ENCODE results near the gene MAPK8IP1.

MAPK8IP1 gene

DNA sequence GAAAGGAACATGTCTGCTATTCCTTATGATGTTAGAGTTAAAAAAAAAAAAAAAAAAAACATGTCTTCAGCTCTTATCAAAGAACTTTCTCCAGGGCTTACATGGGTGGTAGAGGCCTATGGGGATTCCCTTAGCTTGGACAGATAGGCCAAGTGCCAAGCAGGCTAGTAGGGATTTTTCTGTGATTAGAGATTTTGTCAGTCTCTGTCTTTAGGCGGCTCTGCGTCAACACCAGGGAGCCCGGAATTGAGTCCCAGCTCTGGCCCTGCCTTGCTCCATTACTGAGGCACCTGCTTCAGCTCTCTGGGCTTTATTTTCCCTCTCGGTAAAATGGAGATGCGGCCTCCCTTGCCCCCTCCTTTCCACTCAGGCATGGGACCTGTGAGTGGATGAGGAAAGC lies 25.1 kb upstream of the MAPK8IP1 start:
- no peak for DNase-seq (ENCODE audit: low spot score)

DNA sequence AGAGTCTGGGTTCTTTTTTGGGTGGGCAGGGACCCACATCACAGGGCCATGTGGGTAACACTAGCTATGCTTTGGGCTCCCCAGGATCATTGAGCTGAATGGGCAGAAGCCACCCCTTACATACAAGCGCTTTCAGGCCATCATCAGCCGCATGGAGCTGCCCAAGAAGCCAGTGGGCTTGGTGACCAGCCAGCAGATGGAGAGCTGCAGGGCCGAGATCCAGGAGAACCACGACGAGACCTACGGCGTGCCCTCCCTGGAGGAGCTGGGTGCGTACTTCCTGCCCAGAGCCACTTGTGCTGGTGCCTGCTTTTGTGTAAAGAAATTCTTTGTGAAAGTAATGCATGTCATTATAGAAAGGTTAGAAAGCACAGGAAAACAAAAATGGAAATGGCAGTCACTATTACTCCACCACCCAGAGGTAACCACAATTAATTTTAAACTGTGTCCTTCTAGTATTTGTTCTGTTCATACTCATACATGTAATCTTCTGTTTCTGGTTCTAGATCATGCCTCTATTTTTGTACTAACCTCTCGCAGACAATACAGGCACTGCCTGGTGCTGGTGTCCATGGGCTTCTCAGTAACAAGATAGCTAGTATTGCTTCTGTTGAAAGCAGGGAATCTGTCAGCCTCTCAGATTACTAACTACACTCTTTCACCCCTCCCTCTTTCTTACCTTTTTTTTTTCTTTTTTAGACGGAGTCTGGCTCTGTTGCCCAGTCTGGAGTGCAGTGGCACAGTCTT lies 24.5 kb upstream of the MAPK8IP1 start:
- DNase-seq (ENCODE audit: low spot score), result no peak

DNA sequence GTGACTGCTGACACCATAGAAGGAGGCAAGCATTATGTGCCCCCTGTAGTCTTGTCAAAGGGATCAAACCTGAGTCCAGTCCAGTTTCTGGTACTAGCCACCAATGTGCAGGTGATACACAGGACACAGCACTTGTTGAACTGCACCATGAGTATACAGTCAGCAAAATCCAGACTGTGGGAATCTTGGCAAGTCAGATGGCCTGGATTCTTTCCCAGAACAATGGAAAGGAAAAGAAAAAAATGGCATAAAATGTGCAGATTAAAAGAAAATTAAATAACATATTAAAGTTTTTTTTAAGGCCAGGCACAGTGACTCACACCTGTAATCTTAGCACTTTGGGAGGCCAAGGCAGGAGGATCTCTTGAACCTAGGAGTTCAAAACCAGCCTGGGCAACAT lies 21.4 kb upstream of the MAPK8IP1 start:
- DNase-seq (ENCODE audit: low spot score), result no peak

DNA sequence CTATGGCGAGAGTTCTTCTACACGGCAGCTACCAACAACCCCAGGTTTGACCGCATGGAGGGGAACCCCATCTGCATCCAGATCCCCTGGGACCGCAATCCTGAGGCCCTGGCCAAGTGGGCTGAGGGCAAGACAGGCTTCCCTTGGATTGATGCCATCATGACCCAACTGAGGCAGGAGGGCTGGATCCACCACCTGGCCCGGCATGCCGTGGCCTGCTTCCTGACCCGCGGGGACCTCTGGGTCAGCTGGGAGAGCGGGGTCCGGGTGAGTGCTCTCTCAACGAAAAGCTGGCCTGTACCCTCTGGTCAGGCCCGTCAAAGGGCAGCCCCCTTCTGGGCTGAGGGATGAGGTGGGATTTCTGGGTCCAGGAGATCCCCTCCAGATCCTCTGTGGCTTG lies 15.9 kb upstream of the MAPK8IP1 start:
- no peak for DNase-seq (ENCODE audit: low spot score)

DNA sequence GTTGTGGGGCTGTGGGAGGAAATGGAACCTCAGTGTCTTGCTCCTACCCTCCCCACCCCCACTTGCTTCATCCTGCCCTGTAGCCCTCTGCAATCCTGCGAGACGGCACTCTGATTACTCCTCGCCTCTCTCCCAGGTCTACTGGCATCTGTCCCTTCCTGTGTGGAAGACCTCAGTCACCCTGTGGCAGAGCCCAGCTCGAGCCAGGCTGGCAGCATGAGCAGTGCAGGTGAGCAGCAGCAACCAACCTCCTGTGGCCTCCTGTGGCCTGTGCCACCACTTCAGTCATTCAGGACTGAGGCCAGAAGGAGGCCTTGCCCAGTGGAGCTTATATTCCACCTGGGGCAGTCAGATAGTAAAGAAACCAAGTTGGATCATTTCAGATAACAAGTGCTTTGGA lies 14.7 kb upstream of the MAPK8IP1 start:
- no peak for DNase-seq (ENCODE audit: low spot score)

DNA sequence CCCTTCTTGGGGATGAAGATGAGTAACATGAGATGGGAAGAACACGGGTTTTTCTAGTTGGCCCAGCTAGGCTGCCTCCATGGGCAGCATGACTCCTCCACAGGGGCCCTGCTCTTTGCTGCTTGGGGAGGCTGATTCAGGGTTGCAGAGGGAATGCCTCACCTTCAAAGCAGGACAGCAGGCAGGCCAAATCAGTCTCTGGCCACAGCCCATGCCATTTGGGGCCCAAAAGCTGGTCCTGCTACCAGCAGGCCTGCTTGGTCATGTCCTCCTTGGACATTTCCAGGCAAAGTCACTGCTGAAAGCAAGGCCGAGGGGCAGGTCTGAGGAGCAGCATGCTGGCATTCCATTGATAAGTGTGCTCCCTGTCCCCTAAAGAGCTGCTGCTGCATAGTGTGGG lies 13.8 kb upstream of the MAPK8IP1 start:
- DNase-seq (ENCODE audit: low spot score), result no peak

DNA sequence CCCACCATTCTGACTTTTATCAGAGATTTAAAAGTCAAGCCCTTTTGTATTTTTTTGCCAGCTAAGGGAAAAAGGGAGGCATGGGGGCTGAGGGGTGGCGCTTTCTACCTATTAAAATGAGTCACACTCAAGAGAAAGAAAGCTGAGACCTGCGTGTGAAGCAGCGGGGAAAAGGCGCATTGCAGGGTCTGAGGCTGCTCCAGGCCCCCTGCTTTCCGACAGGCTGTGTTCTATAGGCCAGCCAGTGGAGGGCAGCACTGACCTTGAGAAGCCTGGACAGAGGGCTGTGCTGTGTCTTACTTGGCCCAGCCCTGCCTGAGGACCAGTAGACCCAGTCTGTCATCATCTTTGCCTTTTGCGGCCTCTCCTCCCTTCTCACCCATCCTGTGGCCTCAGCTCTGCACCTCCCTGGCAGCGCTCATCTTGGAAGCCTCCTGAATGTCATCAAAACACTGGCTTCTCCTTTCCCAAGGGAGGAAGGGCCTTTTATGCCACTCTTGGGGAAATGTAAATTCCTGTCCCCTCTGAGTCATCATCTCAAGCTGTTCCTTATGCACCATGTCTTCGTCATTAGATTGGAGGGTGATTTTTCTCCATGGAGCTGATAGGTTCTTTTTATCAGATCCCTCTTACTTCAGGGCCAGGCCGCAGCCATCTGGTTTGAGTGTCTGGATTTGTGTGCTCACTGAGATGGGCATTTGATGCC lies 12.6 kb upstream of the MAPK8IP1 start:
- peak; percentile 60 for DNase-seq (ENCODE audit: low spot score)

DNA sequence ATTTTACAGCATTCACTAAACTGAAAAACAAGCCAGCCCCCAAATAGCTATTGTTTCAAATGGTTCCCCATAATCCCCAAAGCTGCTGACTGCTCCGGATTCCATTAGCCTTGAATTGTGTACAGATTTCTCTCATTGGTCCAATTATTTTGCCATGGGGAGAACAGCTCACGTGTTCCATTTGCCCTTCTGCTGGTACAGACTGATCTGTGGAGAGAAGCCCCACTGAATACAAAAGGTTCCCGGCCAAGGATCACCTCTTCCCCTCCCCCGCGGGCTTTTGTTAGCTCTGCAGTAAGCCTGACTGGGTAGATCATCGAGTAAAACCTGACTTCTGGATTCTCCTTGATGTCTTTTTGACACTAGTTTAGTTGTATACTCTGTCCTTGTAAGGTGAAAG lies 9.1 kb upstream of the MAPK8IP1 start:
- DNase-seq (ENCODE audit: low spot score), result no peak

DNA sequence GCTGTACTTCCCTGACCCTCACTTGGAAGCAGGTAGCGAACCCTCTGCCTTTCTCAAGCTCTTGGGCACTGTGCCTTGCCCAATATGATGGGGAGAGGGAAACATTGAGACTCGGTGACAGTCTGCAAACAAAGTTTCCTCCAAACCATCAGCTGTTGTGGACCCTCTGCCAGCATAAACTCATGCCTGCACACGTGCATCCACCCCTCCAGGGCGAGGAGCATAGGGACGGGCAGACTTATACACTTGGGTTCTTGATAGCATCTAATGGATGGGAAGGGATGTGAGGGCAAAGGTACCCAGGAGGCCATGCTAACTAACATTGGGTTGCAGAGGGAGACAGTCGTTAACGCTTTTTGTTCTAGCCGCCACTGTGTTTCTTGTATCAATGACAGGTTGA lies 8.2 kb upstream of the MAPK8IP1 start:
- DNase-seq (ENCODE audit: low spot score), result no peak

DNA sequence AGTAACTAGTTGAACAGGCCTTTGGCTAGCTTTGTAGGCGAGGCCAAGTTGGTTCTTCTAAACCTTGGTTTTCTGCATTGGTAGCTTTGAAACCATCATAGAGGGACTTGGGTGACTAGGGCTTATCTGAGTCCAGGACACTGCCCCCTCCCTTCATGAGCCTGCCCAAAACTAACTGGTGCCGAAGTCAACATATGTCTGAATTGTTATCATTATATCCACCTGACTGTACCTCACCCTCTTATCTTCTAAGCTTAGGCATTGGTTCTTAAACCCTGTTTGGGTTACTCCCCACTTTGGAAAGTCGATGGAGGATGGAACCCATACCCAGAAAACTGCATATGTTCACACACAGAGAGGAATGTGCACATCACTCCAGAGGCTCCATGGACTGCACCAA lies 7.6 kb upstream of the MAPK8IP1 start:
- DNase-seq (ENCODE audit: low spot score), result no peak

DNA sequence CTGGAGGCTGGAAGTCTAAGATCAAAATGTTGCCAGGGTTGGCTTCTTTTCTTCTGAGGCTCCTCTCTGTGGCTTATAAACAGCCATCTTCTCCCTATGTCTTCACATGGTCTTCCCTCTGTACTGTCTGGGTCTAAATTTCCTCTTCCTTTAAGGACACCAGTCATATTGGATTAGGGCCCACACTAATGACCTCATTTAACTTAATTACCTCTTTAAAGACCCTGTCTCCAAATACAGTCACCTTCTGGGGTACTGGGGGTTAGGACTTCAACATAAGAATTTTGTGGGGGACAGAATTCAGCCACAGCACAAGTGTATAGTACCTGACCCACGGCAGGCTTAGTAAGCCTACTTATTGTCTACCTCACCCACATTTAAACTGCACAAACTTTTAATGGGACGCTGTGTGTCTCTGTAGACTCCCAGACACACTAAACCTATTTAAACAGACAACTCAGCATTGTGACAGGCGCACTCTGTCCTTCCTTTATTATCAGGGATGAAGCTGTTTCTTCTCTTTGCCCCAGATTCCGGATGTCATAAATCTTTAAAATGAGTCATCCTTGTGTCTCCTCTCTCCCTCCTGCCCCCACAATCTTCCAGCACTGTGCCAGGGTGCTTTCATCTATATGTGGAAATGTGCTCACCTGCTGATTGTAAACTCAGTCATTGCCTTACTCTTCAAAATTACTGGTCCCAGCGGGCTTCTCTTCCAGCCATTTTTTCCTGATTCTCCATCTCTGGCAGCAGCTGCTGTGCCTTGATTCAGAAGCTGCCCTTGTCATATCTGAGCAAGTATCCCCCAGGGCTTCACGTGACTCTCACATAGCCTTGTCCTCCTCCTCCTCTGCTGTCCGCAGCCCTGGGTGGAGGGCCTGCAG lies 5.4 kb upstream of the MAPK8IP1 start:
- peak; percentile 92 for DNase-seq (ENCODE audit: low spot score)

DNA sequence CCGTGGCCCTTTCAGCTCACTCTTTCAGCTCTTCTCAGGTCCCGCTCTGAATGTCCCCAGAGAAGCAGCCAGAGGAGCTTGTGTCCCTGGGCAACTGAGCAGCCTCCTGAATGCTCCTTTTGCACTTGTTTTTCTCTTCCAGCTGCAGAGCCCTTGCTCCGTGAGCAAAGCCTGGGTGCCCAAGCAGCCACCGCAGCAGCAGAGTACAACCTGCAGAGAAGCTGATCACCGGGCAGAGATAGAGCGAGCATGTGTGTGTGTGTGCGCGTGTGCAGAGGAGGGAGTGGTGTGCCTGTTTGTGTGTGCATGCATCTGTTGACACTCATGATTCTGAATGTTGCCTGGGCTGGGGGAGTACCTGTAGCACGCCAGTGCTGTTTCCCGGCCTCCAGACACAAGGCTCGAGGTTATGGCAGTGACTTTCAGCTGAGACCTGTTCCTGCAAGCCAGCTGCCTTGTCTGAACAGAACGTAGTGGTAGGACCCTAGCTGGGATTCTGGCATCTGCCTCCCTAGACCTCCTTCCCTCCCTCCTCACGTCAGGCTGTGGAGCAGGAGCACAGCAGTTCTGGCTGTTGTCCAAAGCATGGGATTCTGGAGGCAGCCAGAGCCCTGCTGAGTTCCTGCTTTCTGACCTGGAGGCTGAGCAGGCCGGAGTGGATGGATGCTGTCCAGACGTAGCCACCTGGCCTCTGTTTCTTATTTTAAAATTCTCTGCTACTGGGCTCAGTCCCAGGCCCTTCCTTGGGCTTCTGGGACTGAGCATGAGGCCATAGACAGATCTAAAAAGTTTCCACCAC lies 4.5 kb upstream of the MAPK8IP1 start:
- DNase-seq (ENCODE audit: low spot score), result no peak

DNA sequence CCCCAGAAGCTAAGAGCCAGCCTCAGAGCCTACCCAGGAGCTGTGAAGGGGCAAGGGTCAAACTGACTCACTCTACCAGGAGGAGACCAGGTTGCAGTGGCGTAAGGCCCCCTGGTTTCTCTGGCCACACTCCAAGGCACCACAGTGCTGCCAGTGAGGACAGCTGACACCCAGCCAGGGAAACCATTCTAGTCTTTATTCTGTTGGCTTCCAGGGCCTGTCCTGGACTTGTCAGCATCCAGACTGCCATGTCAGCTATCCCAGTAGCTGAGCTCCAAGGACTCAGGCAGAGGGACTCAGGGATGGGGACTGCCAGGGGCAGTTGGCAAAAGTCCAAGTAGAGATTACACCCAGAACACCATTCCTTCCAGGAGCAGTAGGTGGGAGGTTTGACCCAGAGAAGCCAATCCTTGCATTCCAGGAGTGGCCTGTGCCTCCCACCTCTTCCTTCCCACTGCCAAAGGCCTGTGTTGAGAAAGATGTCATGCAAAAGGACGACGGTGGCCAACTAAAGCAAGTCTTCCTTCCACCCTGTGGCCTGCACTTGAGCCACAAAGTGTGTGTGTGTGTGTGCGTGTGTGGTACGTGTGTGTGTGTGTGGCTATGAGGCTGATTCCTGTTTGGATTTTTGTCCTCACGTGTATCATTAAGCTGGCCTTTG lies 3.6 kb upstream of the MAPK8IP1 start:
- no peak for DNase-seq (ENCODE audit: low spot score)

DNA sequence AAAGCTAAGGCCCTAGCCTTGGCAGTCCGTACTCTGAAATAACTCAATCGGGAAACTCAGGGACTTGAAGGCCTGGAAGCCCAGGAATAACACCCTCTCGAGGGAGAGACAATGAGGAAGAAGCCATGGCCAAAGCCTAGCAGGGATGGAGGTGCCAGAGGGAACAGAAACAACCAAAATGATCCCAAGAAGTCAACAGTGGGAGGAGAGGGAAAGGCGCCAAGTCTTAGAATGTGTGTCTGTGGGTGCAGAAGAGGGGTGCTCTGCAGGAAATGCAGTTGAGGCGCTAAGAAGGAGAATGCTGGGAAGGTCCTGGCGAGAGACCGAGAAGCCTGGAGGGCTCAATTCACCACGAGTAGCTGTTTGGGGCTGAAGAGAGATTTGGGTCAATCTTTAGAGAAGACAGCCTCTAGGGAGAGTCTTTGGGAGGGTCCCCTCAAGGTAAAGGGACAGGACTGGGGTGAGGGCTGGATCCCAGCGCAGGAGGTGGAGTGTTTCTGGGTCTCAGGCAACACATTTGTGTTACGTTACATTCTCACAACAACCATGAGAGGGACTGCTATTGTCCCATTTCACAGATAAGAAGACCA lies 760 bp upstream of the MAPK8IP1 start:
- DNase-seq (ENCODE audit: low spot score), result no peak

DNA sequence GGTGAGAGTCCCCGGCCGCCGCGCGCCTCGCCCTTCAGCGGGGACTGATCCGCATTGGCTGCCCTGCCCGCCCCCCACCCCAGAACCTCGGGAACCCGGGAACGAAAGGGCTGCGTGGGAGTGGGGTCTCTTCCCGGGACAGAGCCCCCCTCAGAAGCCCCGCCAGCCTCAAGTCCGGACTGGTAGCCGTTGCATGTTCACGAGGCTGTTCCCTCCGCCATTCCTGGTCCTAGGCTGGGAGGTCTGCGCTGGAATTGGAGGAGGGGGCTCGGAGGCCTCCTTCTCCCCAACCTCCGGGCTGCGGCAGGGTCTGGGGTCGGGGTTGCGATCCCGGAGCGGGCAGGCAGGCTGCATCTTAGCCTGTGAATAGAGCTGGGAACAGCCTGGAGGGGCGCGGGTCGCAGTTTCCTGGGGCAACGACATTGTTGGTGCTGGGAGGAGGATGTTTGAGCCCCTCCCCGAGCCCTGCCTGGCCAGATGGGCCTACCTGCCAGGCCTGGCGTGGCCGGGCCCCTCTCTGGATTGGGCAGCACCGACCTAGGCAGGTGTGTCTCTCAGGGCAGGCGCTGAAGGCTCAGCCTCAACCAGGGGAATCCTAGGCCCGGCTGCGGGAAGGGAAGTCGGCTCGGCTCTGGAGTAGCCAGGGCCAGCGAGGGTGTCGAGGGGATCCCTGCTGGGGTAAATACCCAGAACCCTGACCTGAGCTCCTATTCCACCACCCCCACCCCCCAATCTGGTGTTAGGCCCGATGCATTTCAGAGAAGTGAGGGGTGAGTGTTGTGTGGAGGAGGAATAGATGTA lies 670 bp downstream of the MAPK8IP1 start:
- no peak for DNase-seq (ENCODE audit: low spot score)

DNA sequence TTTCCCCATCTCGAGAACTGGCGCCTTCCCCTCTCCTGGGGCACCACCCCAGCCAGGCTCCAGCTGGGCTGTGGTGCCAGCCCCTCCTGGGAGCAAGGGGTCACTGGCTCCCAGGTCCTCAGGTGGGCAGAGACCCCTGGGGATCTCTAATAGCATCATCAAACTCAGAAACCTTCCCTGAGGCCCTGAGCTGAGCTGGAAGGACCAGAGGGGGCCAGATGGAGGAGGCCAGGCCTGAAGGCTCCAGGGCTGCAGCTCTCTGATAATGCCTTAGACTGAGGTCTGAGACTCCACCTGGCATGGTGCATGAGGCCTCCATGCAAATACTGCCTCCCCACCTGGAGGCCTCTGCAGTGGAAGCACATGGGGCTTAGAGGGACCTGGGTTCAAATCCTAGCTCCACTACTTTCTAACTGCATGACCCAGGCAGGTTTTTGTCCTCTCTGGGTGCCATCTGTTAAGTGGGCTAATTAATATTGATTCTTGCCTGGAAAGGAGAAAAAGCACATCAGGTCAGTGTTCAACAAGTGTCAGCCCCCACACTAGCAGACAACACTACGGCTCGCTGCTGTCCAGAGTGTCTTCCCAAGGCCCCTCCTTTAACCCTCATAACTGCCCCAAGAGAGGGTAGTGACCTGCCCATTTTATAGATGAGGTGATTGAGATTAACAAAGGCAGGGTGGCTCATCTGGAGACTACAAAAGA lies 1.5 kb downstream of the MAPK8IP1 start:
- no peak for DNase-seq (ENCODE audit: low spot score)

DNA sequence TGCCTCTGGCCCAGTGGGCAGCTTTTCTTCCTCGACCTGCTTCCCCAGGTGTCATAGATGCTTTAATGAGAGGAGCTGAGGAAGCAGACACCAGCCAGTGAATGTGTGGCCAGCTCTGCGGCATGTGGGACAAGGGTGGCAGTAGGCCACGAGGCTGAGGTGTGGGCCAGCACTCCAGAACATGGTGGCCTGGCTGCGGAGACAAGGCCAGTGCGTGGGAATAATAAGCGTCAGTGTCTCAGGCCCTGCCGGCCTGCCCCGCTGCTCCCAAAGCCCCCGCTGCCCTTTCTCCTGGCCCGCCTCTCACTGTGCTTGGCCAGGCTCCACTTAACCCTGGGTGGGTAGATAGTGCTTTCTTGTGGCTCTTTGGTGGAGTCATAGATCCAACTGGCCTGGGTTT lies 2.1 kb downstream of the MAPK8IP1 start:
- no peak for DNase-seq (ENCODE audit: low spot score)

DNA sequence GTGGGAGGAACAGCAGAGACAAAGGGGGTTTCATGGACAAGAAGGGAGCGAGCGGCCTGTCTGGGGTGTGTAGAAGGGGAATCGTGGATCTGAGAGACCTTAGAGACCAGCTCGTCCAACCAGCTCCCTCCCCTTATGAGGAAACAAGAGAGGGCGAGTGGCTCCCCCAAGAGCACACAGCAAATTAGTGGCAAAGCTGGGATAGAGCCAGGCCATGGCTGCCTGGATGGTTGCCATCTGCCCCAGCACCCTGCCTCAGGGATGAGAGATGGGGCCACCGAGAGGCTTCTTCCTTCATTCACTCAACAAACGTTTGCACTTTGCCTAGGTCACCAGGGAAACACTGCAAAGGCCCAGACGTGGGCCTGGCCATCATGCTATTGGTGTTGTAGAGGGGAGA lies 4.1 kb downstream of the MAPK8IP1 start:
- DNase-seq (ENCODE audit: low spot score), result no peak

DNA sequence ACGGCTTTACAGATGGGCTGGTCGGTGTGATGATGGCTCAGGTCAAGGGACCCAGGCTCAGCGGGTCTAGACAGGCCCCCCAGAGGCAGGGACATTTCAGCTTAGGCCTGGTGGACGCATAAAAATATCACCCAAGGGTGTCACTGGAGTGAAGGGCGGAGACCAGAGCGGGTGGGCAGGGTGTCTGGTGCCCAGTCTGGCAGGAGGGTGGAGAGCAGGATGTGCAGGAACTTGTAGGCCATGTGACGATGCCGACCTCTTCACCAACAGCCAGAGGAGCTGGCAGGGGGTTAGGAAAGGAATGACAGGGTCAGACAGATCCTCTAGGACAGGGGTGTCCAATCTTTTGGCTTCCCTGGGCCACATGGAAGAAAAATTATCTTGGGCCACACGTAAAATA lies 4.5 kb downstream of the MAPK8IP1 start:
- DNase-seq (ENCODE audit: low spot score), result no peak
